Upper lobe of left lung (tissue), 6 donors: Measurements from ENCODE around the gene WDR59. TPM values are rescaled to one million over a fixed set of nuclear protein-coding genes. Genes with fewer than 3 reads are reported as not detected.

Source experiments
- ATAC-seq, 2 donors: fragments of 200-7000 bp; cut with Tn5 transposase; one replicate each; pipeline ENCODE4 v1.9.1; 2022; ENCODE audit warnings: mild to moderate bottlenecking in 2 of 2, moderate library complexity in 2 of 2; ENCODE audit not compliant: low FRiP score in 2 of 2
- DNase-seq, 2 donors: peaks; one replicate each; pipeline ENCODE4 v3.0.0-alpha.2; 2019 to 2020
- H3K27ac ChIP-seq, 4 donors: fragments of 200-600 bp; sonication (generic); one replicate each; pipeline ENCODE4 v1.5.1; 2016 to 2019
- H3K27me3 ChIP-seq, 4 donors: fragments of 200-600 bp; sonication (generic); one replicate each; pipeline ENCODE4 v1.5.1; 2017 to 2019
- H3K36me3 ChIP-seq, 4 donors: fragments of 200-600 bp; sonication (generic); one replicate each; pipeline ENCODE4 v1.5.1; 2016 to 2019
- H3K4me1 ChIP-seq, 4 donors: fragments of 200-600 bp; sonication (generic); one replicate each; pipeline ENCODE4 v1.5.1; 2018 to 2019
- H3K4me3 ChIP-seq, 4 donors: fragments of 200-600 bp; sonication (generic); one replicate each; pipeline ENCODE4 v1.5.1; 2017 to 2019; ENCODE audit warnings: mild to moderate bottlenecking in 2 of 4, moderate library complexity in 1 of 4
- H3K9me3 ChIP-seq, 4 donors: fragments of 200-600 bp; sonication (generic); one replicate each; pipeline ENCODE4 v1.5.1; 2018 to 2019
- EP300 ChIP-seq, 4 donors: sonication (generic); formaldehyde crosslinking; IDR thresholded peaks; one replicate each; pipeline ENCODE4 v1.5.1; 2017; ENCODE audit warnings: antibody characterized with exemption in 4 of 4, control low read depth in 2 of 4
- POLR2A ChIP-seq, 4 donors: fragments of 450-650 bp; IDR thresholded peaks; one replicate each; pipeline ENCODE4 v1.5.1; 2016 to 2017; ENCODE audit warnings: antibody characterized with exemption in 4 of 4, mild to moderate bottlenecking in 2 of 4
- POLR2AphosphoS5 ChIP-seq, 2 donors: sonication (generic); formaldehyde crosslinking; IDR thresholded peaks; one replicate each; pipeline ENCODE4 v1.5.1; 2017; ENCODE audit warnings: antibody characterized with exemption in 2 of 2
- WGBS, 2 donors: methylation state at CpG; one replicate each; pipeline ENCODE4 v1.1.5; 2017 to 2018; 5-methylcytosine and 5-hydroxymethylcytosine counted together
- total RNA-seq, 6 donors: library from RNA; depleted of rRNA in 4 of 6; stranded (reverse); fragments of >200 nt in 4 of 6; gene quantifications; one replicate each; pipeline versions ENCODE4 v1.1.0 to v1.2.1, GENCODE V29; 2016 to 2021
- TF ChIP-seq, protein P1 (sequence below), 6 experiments: fragments of 450-650 bp in 4 of 6; fragments of 200-600 bp in 2 of 6; sonication (generic) in 2 of 6; IDR thresholded peaks; one replicate each; pipeline ENCODE4 v1.5.1; 2016 to 2019; ENCODE audit warnings: antibody characterized with exemption in 6 of 6
- donor health status: DM: no; HTN: no; CAD: no; lungs with moderate emphysema.
- donor health status: DM: no; HTN: yes; CAD: no; lungs with severe emphysema.

Gene WDR59
- total RNA-seq, 6 donors from 2014 or later = 16.0 to 138 (median 37.5) TPM

GRCh38 chr16:75005697-75006096 is 20.8 kb upstream of the WDR59 start:
- Histone ChIP-seq H3K27ac (no peak overlapping the region), H3K36me3 (no peaks in the 10 kb centered on the region), H3K27me3 (no peaks in the 10 kb centered on the region), H3K9me3 (no peaks in the 10 kb centered on the region), H3K4me3 (no peak overlapping the region), H3K4me1 (peaks cover 7 to 27% (median 12%) of the 10 kb centered on the region in 4 donors)
- 81 to 82% methylated on average over 4 of the region's 4 CpGs for WGBS, 2 donors
- DNase-seq (no peak), ATAC-seq (no peak)
- no peak for TF ChIP-seq POLR2A (IDR thresholded peaks at IDR 0.05)
- TF ChIP-seq POLR2AphosphoS5 (IDR thresholded peaks at IDR 0.05) = no peak
- TF ChIP-seq, protein P1, sequence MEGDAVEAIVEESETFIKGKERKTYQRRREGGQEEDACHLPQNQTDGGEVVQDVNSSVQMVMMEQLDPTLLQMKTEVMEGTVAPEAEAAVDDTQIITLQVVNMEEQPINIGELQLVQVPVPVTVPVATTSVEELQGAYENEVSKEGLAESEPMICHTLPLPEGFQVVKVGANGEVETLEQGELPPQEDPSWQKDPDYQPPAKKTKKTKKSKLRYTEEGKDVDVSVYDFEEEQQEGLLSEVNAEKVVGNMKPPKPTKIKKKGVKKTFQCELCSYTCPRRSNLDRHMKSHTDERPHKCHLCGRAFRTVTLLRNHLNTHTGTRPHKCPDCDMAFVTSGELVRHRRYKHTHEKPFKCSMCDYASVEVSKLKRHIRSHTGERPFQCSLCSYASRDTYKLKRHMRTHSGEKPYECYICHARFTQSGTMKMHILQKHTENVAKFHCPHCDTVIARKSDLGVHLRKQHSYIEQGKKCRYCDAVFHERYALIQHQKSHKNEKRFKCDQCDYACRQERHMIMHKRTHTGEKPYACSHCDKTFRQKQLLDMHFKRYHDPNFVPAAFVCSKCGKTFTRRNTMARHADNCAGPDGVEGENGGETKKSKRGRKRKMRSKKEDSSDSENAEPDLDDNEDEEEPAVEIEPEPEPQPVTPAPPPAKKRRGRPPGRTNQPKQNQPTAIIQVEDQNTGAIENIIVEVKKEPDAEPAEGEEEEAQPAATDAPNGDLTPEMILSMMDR (IDR thresholded peaks at IDR 0.05) = no peak
- TF ChIP-seq EP300 (IDR thresholded peaks at IDR 0.05) = no peak

GRCh38 chr16:75004460-75004859 is 19.5 kb upstream of the WDR59 start:
- no peak for TF ChIP-seq EP300 (IDR thresholded peaks at IDR 0.05)
- ATAC-seq (no peak), DNase-seq (no peak)
- Histone ChIP-seq H3K9me3 (no peaks in the 10 kb centered on the region), H3K36me3 (no peaks in the 10 kb centered on the region), H3K4me3 (no peak overlapping the region), H3K27me3 (no peaks in the 10 kb centered on the region), H3K4me1 (peaks cover 19 to 39% (median 22%) of the 10 kb centered on the region in 4 donors), H3K27ac (no peak overlapping the region)
- 96 to 100% methylated on average over 3 of the region's 3 CpGs for WGBS, 2 donors

- Histone ChIP-seq H3K27ac (no peak overlapping the region), H3K4me3 (no peak overlapping the region), H3K4me1 (peaks cover 19 to 42% (median 23%) of the 10 kb centered on the region in 4 donors), H3K36me3 (no peaks in the 10 kb centered on the region), H3K9me3 (no peaks in the 10 kb centered on the region), H3K27me3 (no peaks in the 10 kb centered on the region)
- TF ChIP-seq, protein P1 (IDR thresholded peaks at IDR 0.05) = no peak
- no peak for TF ChIP-seq POLR2AphosphoS5 (IDR thresholded peaks at IDR 0.05)
- no peak for TF ChIP-seq POLR2A (IDR thresholded peaks at IDR 0.05)
- TF ChIP-seq EP300 (IDR thresholded peaks at IDR 0.05) = no peak
- DNase-seq (no peak), ATAC-seq (no peak)
- WGBS, 2 donors = 89% methylated on average over 5 of the region's 5 CpGs
These were observed 19.0 kb upstream of the WDR59 start for GRCh38 chr16:75003931-75004330.

- Histone ChIP-seq H3K9me3 (no peaks in the 10 kb centered on the region), H3K4me1 (peaks cover 26 to 49% (median 31%) of the 10 kb centered on the region in 4 donors), H3K4me3 (peak overlapping the region in 1 of 4 donors; percentile 98), H3K27me3 (no peaks in the 10 kb centered on the region), H3K36me3 (no peaks in the 10 kb centered on the region), H3K27ac (peak overlapping the region in 1 of 4 donors; percentile 13)
- no peak for DNase-seq
- TF ChIP-seq POLR2A (IDR thresholded peaks at IDR 0.05) (no peak), POLR2AphosphoS5 (IDR thresholded peaks at IDR 0.05) (no peak), EP300 (IDR thresholded peaks at IDR 0.05) (no peak)
- TF ChIP-seq, protein P1 (IDR thresholded peaks at IDR 0.05) = no peak
- WGBS, 2 donors = 35 to 42% methylated on average over 9 of the region's 9 CpGs
- ATAC-seq = no peak
These were observed 17.6 kb upstream of the WDR59 start for GRCh38 chr16:75002474-75002873.

DNA sequence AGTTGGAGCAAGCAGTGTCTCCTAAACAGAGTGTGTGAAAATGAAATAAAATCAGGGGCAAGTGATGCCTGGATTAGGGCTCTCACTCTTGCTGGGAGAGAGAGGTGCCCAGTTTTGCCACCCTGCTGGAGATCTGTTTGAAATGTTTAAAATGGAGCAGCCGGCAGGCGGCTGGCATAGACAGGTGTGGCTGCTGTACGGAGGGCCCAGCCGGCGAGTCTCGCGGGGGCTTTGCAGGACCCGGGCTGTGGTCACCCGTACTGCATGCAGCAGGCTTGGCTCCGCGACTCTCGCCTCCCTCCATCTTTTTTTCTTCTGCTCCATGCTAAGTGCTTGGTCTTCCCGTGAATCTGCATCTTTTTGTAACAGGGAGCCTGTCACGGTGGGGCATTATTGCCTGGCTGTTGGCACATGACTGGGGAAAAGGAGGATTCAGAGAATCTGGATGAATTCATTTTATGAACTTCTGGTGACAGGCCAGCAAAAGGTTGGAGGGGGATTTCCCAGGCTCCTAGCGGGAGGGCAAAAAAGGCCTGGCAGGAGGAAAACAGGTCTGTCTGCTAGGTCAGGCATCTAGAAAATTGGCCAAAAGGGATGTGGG is 15.7 kb upstream of the WDR59 start:
- H3K27ac ChIP-seq = peak overlapping the region in 3 of 4 donors; percentile 65 to 90 (median 82)
- peak overlapping the region; percentile 31 to 98 (median 90) for H3K4me3 ChIP-seq

More for the DNA sequence above, 15.7 kb upstream of the WDR59 start:
- Histone ChIP-seq H3K4me1 (peaks cover 26 to 44% (median 31%) of the 10 kb centered on the region in 4 donors), H3K9me3 (no peaks in the 10 kb centered on the region), H3K27me3 (no peaks in the 10 kb centered on the region), H3K36me3 (no peaks in the 10 kb centered on the region)
- WGBS, 2 donors = 15 to 17% methylated on average over 15 of the region's 15 CpGs
- no peak for TF ChIP-seq POLR2A (IDR thresholded peaks at IDR 0.05)
- TF ChIP-seq POLR2AphosphoS5 (IDR thresholded peaks at IDR 0.05) = no peak
- TF ChIP-seq, protein P1 (IDR thresholded peaks at IDR 0.05) = no peak
- TF ChIP-seq EP300 (IDR thresholded peaks at IDR 0.05) = no peak
- no peak for ATAC-seq
- DNase-seq = peak in 1 of 2 donors; percentile 68
